Naive thymus-derived CD4-positive, alpha-beta T cell (primary cell): Measurements from ENCODE around the gene SPEF1. TPM values are rescaled to one million over a fixed set of nuclear protein-coding genes. Genes with fewer than 3 reads are reported as not detected.

Experiments
- ATAC-seq: fragments of 150-1000 bp; cut with Tn5 transposase; 2 replicates; pipeline ENCODE4 v1.10.0; 2021; ENCODE audit warnings: mild to moderate bottlenecking, moderate library complexity
- CTCF ChIA-PET: fragments of 350-600 bp; sonication (Branson Sonifier 250); formaldehyde crosslinking; loops from one replicate; lab custom pipeline; 2021; ENCODE audit warnings: antibody characterized with exemption; lab: Charles Lee
- POLR2A ChIA-PET: fragments of 350-600 bp; sonication (Branson Sonifier 250); formaldehyde crosslinking; loops from one replicate; lab custom pipeline; 2021; ENCODE audit warnings: antibody characterized with exemption, inconsistent platforms; lab: Charles Lee
- DNase-seq, 9 donors: peaks; one replicate each; pipeline versions ENCODE4 v3.0.0 to v3.0.0-alpha.2; 2020 to 2022; ENCODE audit warnings: mixed read lengths in 1 of 9
- H3K27ac ChIP-seq: one replicate; pipeline ENCODE4 v1.7.0; 2013; ENCODE audit warnings: mild to moderate bottlenecking, low read depth, low read length, moderate library complexity
- H3K27me3 ChIP-seq, 2 donors: one replicate each; pipeline ENCODE4 v1.7.0; 2013; ENCODE audit warnings: low read length in 2 of 2, mild to moderate bottlenecking in 2 of 2, moderate library complexity in 2 of 2; ENCODE audit not compliant: control insufficient read depth in 2 of 2, insufficient read depth in 2 of 2
- H3K36me3 ChIP-seq, 3 experiments: 1 replicate in 2 of 3; 2 replicates in 1 of 3; pipeline ENCODE4 v1.7.0; 2013; ENCODE audit warnings: low read length in 3 of 3, mild to moderate bottlenecking in 3 of 3, moderate library complexity in 1 of 3; ENCODE audit not compliant: insufficient read depth in 3 of 3, control insufficient read depth in 2 of 3
- H3K4me1 ChIP-seq, 2 donors: one replicate each; pipeline ENCODE4 v1.7.0; 2013; ENCODE audit warnings: low read length in 2 of 2, mild to moderate bottlenecking in 2 of 2, moderate library complexity in 1 of 2; ENCODE audit not compliant: control insufficient read depth in 2 of 2, insufficient read depth in 2 of 2
- H3K4me3 ChIP-seq: 2 replicates; pipeline ENCODE4 v1.7.0; 2013; ENCODE audit warnings: mild to moderate bottlenecking, low read length
- H3K9me3 ChIP-seq, 3 experiments: 1 replicate in 2 of 3; 2 replicates in 1 of 3; pipeline ENCODE4 v1.7.0; 2013; ENCODE audit warnings: low read length in 3 of 3; ENCODE audit not compliant: control insufficient read depth in 2 of 3
- H3K27ac Mint-ChIP-seq, 9 donors: one replicate each; pipeline ENCODE4 v1.8.0; 2020 to 2022; ENCODE audit warnings: mixed read lengths in 9 of 9, mild to moderate bottlenecking in 8 of 9, moderate library complexity in 5 of 9, inconsistent platforms in 2 of 9
- H3K27me3 Mint-ChIP-seq, 5 donors: one replicate each; pipeline ENCODE4 v1.8.0; 2021 to 2022; ENCODE audit warnings: mixed read lengths in 5 of 5, mild to moderate bottlenecking in 1 of 5
- H3K36me3 Mint-ChIP-seq, 5 donors: one replicate each; pipeline ENCODE4 v1.8.0; 2020 to 2022; ENCODE audit warnings: mixed read lengths in 5 of 5, mild to moderate bottlenecking in 3 of 5, inconsistent platforms in 1 of 5
- H3K4me1 Mint-ChIP-seq, 7 donors: one replicate each; pipeline ENCODE4 v1.8.0; 2020 to 2022; ENCODE audit warnings: mixed read lengths in 7 of 7, mild to moderate bottlenecking in 3 of 7, inconsistent platforms in 1 of 7
- H3K4me3 Mint-ChIP-seq, 10 donors: one replicate each; pipeline ENCODE4 v1.8.0; 2020 to 2022; ENCODE audit warnings: mild to moderate bottlenecking in 10 of 10, mixed read lengths in 10 of 10, moderate library complexity in 6 of 10, inconsistent platforms in 2 of 10
- H3K9me3 Mint-ChIP-seq, 11 donors: one replicate each; pipeline ENCODE4 v1.8.0; 2020 to 2022; ENCODE audit warnings: mixed read lengths in 11 of 11, mild to moderate bottlenecking in 4 of 11, inconsistent platforms in 1 of 11, moderate library complexity in 1 of 11
- intact Hi-C, 2 donors: fragments of 100-400 bp; cut with micrococcal nuclease; formaldehyde crosslinking; loops; one replicate each; pipeline ENCODE4 v1.15.1; 2023
- polyA plus RNA-seq, 2 donors: library from polyadenylated mRNA; unstranded; fragments of 300-500 nt; fragmentation: Illumina TruSeq; gene quantifications; one replicate each; pipeline ENCODE4 v1.2.3, GENCODE V29; 2021
- total RNA-seq, 6 experiments: library from RNA in 5 of 6; stranded (reverse) in 5 of 6; gene quantifications; 1 replicate in 5 of 6; 2 replicates in 1 of 6; pipeline ENCODE4 v1.2.3 and lab custom pipeline; 2021 to 2026

Gene SPEF1
- total and polyA plus RNA-seq, 7 experiments from 2014 or later, result 0.24 to 0.32 (median 0.29) TPM; not detected in 4

- Histone ChIP-seq H3K36me3 (no peaks in the 10 kb centered on the region), H3K27ac (peak within 1 kb of the TSS; percentile 100), H3K27me3 (no peaks in the 10 kb centered on the region), H3K4me3 (peak within 1 kb of the TSS; percentile 96), H3K4me1 (peaks cover 6 to 13% of the 10 kb centered on the region in 2 donors), H3K9me3 (no peaks in the 10 kb centered on the region)
- H3K36me3 Mint-ChIP-seq, result no peaks in the 10 kb centered on the region
- intact Hi-C loops, result loop anchor here (1.0 to 10.0 kb wide), 18 partner anchors 10 to 1357 kb away; partner anchors contain the start of genes AP5S1 (in 2 of the 2), CDC25B (in 2 of the 2), CENPB (in 2 of the 2) and MAVS (in 2 of the 2)
- ChIA-PET CTCF (interaction anchor here (0.8 to 4.0 kb wide), 12 partner anchors 8 to 318 kb away, joined by 3 to 24 read pairs (median 4); no protein-coding TSS in a partner anchor), POLR2A (interaction anchor here (0.5 to 2.8 kb wide), 23 partner anchors 8 to 90 kb away, joined by 3 to 43 read pairs (median 5); partner anchors contain the start of genes AP5S1, CDC25B, CENPB and SPEF1)
- H3K4me3 Mint-ChIP-seq, result peak within 1 kb of the TSS; percentile 78 to 94 (median 90)
- peaks cover 11 to 29% (median 21%) of the 10 kb centered on the region in 7 donors for H3K4me1 Mint-ChIP-seq
- peaks cover 0 to 2% (median 0%) of the 10 kb centered on the region in 11 donors for H3K9me3 Mint-ChIP-seq
- peaks cover 0 to 6% (median 0%) of the 10 kb centered on the region in 5 donors for H3K27me3 Mint-ChIP-seq
- peak within 1 kb of the TSS; percentile 89 to 98 (median 94) for H3K27ac Mint-ChIP-seq
- DNase-seq (peak; percentile 92 to 98 (median 94)), ATAC-seq (peak; percentile 93)
These were observed 13.6 kb downstream of the SPEF1 start, which contains the start of gene ADISSP for GRCh38 chr20:3767427-3768341. Gene ADISSP (minus strand): TSS chr20:3767753. CDS start chr20:3760100, 7,653 bp downstream.

- peaks cover 0 to 2% (median 0%) of the 10 kb centered on the region in 11 donors for H3K9me3 Mint-ChIP-seq
- peak overlapping the region; percentile 100 for H3K27ac ChIP-seq
These were observed 14.2 kb downstream of the SPEF1 start for GRCh38 chr20:3767110-3767426.

GRCh38 chr20:3766422-3767109, 14.7 kb downstream of the SPEF1 start:
- ATAC-seq, result no peak
- H3K4me3 ChIP-seq, result peak overlapping the region; percentile 96
- H3K36me3 ChIP-seq, result no peaks in the 10 kb centered on the region
- peaks cover 11 to 30% (median 21%) of the 10 kb centered on the region in 7 donors for H3K4me1 Mint-ChIP-seq
- H3K27ac ChIP-seq, result peak overlapping the region; percentile 100
- H3K9me3 Mint-ChIP-seq, result peaks cover 0 to 1% (median 0%) of the 10 kb centered on the region in 11 donors
- no peaks in the 10 kb centered on the region for H3K9me3 ChIP-seq
- intact Hi-C loops, result loop anchor here (1.0 to 10.0 kb wide), 9 partner anchors 30 to 1358 kb away; partner anchors contain the start of genes MAVS (in 2 of the 2), AP5S1 (in 1 of the 2), CDC25B (in 1 of the 2) and CDS2 (in 1 of the 2)
- H3K27ac Mint-ChIP-seq, result peak overlapping the region in 5 of 9 donors; percentile 38 to 81 (median 43)
- no peaks in the 10 kb centered on the region for H3K27me3 ChIP-seq
- POLR2A ChIA-PET, result interaction anchor here (0.5 to 2.8 kb wide), 11 partner anchors 9 to 53 kb away, joined by 3 to 43 read pairs (median 12); partner anchors contain the start of genes AP5S1, CDC25B and CENPB
- CTCF ChIA-PET, result interaction anchor here (0.7 to 4.0 kb wide), 4 partner anchors 10 to 410 kb away, joined by 4 to 24 read pairs (median 9); no protein-coding TSS in a partner anchor
- DNase-seq, result no peak
- H3K27me3 Mint-ChIP-seq, result peaks cover 0 to 1% (median 0%) of the 10 kb centered on the region in 5 donors
- no peaks in the 10 kb centered on the region for H3K36me3 Mint-ChIP-seq
- H3K4me3 Mint-ChIP-seq, result peak overlapping the region; percentile 78 to 94 (median 88)
- peaks cover 6 to 13% of the 10 kb centered on the region in 2 donors for H3K4me1 ChIP-seq

More at GRCh38 chr20:3767110-3767426, 14.2 kb downstream of the SPEF1 start:
- Mint-ChIP-seq H3K4me3 (peak overlapping the region; percentile 78 to 94 (median 88)), H3K27ac (peak overlapping the region in 7 of 9 donors; percentile 38 to 81 (median 54)), H3K4me1 (peaks cover 11 to 29% (median 21%) of the 10 kb centered on the region in 7 donors), H3K36me3 (no peaks in the 10 kb centered on the region), H3K27me3 (peaks cover 0 to 6% (median 0%) of the 10 kb centered on the region in 5 donors)
- POLR2A ChIA-PET, result interaction anchor here (0.5 to 2.8 kb wide), 14 partner anchors 9 to 87 kb away, joined by 3 to 43 read pairs (median 9); partner anchors contain the start of genes AP5S1, CDC25B and CENPB
- H3K4me1 ChIP-seq, result peaks cover 6 to 13% of the 10 kb centered on the region in 2 donors
- ATAC-seq, result no peak
- intact Hi-C loops, result loop anchor here (1.0 to 10.0 kb wide), 9 partner anchors 29 to 1358 kb away; partner anchors contain the start of genes MAVS (in 2 of the 2), AP5S1 (in 1 of the 2), CDC25B (in 1 of the 2) and CDS2 (in 1 of the 2)
- no peak for DNase-seq
- no peaks in the 10 kb centered on the region for H3K36me3 ChIP-seq
- no peaks in the 10 kb centered on the region for H3K9me3 ChIP-seq
- CTCF ChIA-PET, result interaction anchor here (1.0 to 4.0 kb wide), 6 partner anchors 8 to 318 kb away, joined by 3 to 24 read pairs (median 4); no protein-coding TSS in a partner anchor
- H3K27me3 ChIP-seq, result no peaks in the 10 kb centered on the region
- H3K4me3 ChIP-seq, result peak overlapping the region; percentile 96

DNA sequence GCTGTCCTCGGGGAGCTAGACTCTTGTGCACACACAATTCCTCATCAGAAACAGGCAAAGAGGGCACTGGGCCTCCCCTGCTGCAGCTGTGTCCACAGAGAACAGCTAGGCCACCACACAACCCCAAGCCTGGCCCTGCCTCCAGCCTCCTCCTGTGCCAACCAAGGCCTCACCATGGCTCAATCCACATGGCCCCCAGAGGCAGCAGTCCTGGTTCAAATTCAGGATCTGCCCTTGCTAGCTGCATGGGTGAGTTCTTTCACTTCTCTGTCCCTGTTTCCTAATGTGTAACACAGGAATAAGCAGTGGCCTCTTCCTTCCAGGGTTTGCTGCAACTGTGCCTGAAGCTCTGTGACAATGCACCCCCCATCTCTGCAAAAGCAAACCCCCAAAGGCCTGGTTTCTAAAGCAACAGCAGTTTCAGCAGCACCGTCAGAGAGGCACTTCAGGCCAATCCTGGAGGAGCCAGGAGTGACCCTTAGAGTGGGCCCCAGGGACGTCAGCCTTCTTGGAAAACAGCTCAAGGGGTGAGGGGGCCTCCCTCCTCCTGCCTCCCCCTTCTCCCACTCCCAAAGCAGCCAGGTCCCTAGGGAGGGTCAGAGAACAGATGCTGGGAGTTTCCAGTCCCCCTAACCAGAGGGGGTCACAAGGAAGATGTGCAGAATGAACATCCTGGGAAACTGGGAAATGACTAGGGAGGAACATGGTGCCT, 15.9 kb downstream of the SPEF1 start:
- CTCF ChIA-PET, result interaction anchor here (0.7 to 4.0 kb wide), 4 partner anchors 12 to 408 kb away, joined by 4 to 24 read pairs (median 4); no protein-coding TSS in a partner anchor
- Histone ChIP-seq H3K4me1 (peaks cover 6 to 13% of the 10 kb centered on the region in 2 donors), H3K27me3 (no peaks in the 10 kb centered on the region), H3K4me3 (no peak overlapping the region), H3K36me3 (no peaks in the 10 kb centered on the region), H3K9me3 (no peaks in the 10 kb centered on the region), H3K27ac (no peak overlapping the region)
- DNase-seq (no peak), ATAC-seq (no peak)
- Mint-ChIP-seq H3K27ac (peak overlapping the region in 1 of 9 donors; percentile 14), H3K27me3 (no peaks in the 10 kb centered on the region), H3K4me3 (peak overlapping the region in 7 of 10 donors; percentile 3 to 89 (median 16)), H3K9me3 (no peaks in the 10 kb centered on the region), H3K4me1 (peaks cover 11 to 34% (median 21%) of the 10 kb centered on the region in 7 donors), H3K36me3 (no peaks in the 10 kb centered on the region)
- intact Hi-C loops, result loop anchor here (5.0 to 10.0 kb wide), 5 partner anchors 82 to 1359 kb away; partner anchors contain the start of genes CDS2 (in 1 of the 2), MAVS (in 1 of the 2) and RNF24 (in 1 of the 2)
- POLR2A ChIA-PET, result no interaction called here

- ATAC-seq (no peak), DNase-seq (no peak)
- no peak overlapping the region for H3K4me3 ChIP-seq
- no peaks in the 10 kb centered on the region for H3K9me3 ChIP-seq
- Mint-ChIP-seq H3K4me1 (peaks cover 11 to 32% (median 23%) of the 10 kb centered on the region in 7 donors), H3K27me3 (no peaks in the 10 kb centered on the region), H3K27ac (peak overlapping the region in 1 of 9 donors; percentile 14), H3K4me3 (no peak overlapping the region), H3K9me3 (no peaks in the 10 kb centered on the region), H3K36me3 (no peaks in the 10 kb centered on the region)
- no peak overlapping the region for H3K27ac ChIP-seq
- H3K36me3 ChIP-seq, result no peaks in the 10 kb centered on the region
- H3K27me3 ChIP-seq, result no peaks in the 10 kb centered on the region
- intact Hi-C loops, result loop anchor here (5.0 to 10.0 kb wide), 5 partner anchors 83 to 1360 kb away; partner anchors contain the start of genes CDS2 (in 1 of the 2), MAVS (in 1 of the 2) and RNF24 (in 1 of the 2)
- ChIA-PET CTCF (interaction anchor here (1.0 kb wide), 1 partner anchor 12 kb away, joined by 4 read pairs; no protein-coding TSS in a partner anchor), POLR2A (no interaction called here)
- peaks cover 6 to 13% of the 10 kb centered on the region in 2 donors for H3K4me1 ChIP-seq
These were observed 16.6 kb downstream of the SPEF1 start for GRCh38 chr20:3764659-3765058.
